A549 (cell line): ENCODE measurements around the gene GPR139.

Source experiments
- CTCF ChIP-seq: fragments of >200 bp; sonication (Bioruptor Twin); formaldehyde crosslinking; IDR thresholded peaks from 3 replicates; pipeline ENCODE4 v1.5.1; 2016
- EP300 ChIP-seq, 2 experiments: fragments of >200 bp; sonication (Bioruptor Twin); formaldehyde crosslinking; IDR thresholded peaks; 2 replicates in 1 of 2; 3 replicates in 1 of 2; pipeline ENCODE4 v1.6.1; 2016 to 2017

DNA sequence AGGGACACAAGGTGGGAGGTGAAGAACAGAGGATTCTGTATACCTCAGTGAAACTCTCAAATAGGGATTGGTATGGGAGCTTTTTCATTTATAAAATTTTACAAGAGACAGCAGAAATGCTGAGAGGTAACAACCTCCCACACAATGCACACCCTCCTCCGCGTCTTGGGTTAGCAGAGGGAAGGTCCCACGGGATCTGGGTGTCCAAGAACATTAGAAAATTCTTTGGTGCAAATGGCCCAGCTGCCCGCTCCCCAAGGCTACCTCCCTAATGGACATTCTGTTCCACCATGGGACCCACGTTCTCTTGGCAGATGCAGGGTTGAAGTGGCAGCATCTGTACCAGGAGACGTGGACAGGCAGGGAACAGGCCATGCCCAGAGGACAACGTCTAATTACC, 22.5 kb downstream of the GPR139 start:
- TF ChIP-seq EP300 (IDR thresholded peaks at IDR 0.05), result no peak
- TF ChIP-seq CTCF, result no peak
